ENCODE results near the gene ZNF217.

DNA sequence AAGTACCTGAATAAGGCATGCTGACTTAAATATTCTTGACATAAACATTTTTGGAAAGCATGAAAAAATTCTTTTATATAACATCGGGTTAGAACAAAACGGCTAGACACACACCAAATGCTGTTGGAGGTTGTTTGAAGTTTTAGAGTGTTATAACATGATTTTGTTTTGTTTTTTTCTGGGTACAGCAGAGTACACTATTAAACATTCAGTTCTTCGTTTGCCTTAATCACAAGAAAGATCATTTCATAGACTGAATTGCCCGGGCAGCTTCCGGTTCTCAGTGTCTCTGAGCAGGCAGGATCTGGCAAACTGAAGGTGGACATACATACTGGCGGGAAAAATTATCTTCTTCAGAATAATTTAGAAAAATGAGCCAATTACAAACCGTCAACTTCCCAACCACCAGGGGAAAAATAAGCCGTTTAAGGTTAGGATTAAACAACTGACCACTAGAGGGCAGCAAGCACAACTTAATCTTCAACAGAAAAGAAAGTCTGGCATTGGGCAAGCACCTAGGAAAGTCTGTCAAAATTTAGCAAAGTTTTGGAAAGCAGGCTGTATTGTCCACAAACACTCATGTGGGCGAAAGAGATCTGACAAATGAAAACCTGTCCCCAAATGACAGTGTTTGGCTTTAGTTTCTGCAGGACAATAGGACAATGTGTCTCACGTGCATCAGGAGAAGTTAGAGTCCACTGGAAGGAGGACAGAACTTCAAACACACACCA is 15.0 kb downstream of the ZNF217 start:
- TF ChIP-seq, protein P1, sequence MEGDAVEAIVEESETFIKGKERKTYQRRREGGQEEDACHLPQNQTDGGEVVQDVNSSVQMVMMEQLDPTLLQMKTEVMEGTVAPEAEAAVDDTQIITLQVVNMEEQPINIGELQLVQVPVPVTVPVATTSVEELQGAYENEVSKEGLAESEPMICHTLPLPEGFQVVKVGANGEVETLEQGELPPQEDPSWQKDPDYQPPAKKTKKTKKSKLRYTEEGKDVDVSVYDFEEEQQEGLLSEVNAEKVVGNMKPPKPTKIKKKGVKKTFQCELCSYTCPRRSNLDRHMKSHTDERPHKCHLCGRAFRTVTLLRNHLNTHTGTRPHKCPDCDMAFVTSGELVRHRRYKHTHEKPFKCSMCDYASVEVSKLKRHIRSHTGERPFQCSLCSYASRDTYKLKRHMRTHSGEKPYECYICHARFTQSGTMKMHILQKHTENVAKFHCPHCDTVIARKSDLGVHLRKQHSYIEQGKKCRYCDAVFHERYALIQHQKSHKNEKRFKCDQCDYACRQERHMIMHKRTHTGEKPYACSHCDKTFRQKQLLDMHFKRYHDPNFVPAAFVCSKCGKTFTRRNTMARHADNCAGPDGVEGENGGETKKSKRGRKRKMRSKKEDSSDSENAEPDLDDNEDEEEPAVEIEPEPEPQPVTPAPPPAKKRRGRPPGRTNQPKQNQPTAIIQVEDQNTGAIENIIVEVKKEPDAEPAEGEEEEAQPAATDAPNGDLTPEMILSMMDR (IDR thresholded peaks at IDR 0.05): peak; percentile 79 to 99 (median 94)
- TF ChIP-seq POLR2A (IDR thresholded peaks at IDR 0.05): no peak

All from thyroid gland (tissue), 4 donors.